Left renal cortex interstitium (tissue), 4 donors: Measurements from ENCODE around the gene SASH1. TPM values are rescaled to one million over a fixed set of nuclear protein-coding genes. Genes with fewer than 3 reads are reported as not detected.

Experiments
- DNase-seq, 4 donors: peaks; one replicate each; pipeline ENCODE4 v3.0.0-alpha.2; 2013; ENCODE audit warnings: low read depth in 4 of 4, low spot score in 2 of 4, missing footprints in 1 of 4
- polyA plus RNA-seq, 4 donors: library from polyadenylated mRNA; unstranded; fragments of 120-200 nt; gene quantifications; one replicate each; pipeline ENCODE4 v1.2.1, GENCODE V29; 2013; ENCODE audit not compliant: insufficient read length in 4 of 4

Gene SASH1
- polyA plus RNA-seq, 4 donors, result 26.8 to 31.7 (median 28.3) TPM

DNA sequence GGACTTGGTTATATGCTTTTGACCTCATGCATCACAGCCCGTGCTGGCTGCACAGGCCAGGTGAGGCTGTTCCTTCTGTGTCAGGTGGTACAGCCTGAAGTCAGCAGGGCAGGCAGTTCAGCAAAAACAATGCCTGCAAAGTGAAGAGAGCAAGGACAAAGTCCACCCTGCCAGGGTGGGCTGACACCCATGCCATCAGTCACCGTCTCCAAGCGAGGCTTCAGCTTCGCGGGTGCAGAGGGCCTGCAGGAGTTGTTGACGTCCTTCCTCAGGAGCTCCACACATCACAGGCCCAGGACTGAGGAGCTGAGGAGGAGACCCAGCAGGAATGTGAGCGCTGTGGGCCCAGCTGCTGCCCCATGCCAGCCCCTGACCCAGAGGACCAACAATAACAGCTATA lies 111.3 kb downstream of the SASH1 start:
- DNase-seq, result no peak

DNA sequence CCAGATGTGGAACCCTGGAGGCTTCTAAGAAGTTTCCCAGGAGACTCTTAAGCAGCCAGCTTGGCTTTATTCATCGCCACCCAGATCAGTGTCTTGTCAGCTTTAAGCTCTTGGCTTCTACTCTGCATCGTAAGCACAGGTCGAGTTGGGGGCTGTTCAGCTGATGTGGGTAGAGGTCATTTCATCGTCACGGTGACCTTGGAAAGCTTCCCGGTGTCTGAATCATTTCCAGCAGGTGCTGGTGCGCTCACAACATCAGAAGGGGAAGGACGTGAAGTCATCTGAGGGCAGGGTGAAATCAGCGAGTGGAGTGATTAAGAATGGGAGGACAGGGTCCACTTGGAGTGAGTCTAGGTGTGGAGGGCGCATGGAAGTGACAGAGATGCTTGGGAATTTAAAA lies 112.6 kb downstream of the SASH1 start:
- no peak for DNase-seq

DNA sequence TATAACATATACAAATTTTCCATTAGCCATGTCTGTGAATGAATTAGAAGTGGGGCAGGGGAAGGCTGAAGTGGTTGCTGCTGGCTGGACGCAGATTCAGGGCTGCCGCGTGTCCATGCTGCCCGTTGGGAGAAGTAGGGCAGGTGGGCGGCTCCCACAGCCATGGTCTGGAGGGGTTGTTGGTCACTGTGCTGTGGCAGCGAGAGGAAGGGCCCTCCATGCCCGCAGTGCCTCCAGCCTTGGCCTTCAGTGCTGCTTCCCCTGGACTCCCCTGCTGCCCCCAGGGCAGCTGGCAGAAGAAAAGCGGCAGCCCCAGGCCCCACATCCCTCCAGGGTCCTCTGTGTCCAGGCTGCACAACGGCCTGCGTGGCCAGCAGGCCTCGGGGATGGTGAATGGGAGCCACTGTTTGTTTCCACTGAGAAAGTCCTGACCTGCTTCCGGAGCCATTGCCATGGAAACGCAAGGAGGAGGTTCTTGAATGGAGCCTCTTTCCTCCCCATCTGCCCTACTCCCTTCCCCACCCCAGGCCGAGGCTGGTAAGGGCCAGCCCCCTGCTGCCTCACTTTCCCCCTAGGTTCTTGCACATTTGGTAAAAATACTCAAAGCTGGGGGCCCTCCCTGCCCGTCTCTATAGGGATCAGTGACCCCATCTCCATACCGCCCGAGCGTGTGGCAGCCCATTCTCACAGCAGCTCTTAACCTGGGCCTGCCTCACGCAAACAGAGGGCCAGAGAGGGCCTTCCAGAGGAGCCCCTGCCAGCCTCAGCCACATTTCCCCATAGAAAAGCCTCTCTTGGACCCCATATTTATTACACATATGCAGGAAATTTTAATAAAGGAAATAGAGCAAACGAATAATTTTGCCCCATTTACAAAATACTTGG lies 113.3 kb downstream of the SASH1 start:
- no peak for DNase-seq

DNA sequence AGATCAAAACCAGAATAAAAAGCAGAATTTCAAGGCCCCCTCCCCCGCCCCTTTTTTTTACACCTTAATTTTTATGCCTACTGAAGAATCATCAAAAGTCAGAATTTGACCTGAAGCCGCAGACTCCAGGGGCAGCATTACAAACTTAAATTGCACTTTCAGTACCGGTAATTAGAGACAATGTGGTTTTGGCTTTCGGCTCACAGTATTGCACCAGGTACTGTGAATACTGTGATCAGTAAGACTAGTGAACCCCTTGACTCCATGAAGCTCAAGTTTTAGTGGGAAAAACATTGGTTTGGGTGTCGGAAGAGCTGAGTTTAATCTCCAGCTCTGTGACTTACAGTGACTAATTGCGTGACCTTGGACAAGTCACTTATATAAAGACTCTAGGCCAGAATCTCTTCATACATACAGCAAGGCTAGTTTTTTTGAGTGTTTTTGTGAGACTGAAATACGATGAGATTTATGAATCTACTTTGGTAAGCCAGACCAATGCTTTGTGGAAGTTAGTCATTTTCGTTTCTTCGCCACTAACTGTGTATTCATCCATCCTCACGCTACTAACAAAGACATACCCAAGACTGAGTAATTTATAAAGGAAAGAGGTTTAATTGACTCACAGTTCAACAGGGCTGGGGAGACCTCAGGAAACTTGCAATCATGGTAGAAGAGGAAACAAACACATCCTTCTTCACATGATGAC lies 114.7 kb downstream of the SASH1 start:
- DNase-seq, result no peak

DNA sequence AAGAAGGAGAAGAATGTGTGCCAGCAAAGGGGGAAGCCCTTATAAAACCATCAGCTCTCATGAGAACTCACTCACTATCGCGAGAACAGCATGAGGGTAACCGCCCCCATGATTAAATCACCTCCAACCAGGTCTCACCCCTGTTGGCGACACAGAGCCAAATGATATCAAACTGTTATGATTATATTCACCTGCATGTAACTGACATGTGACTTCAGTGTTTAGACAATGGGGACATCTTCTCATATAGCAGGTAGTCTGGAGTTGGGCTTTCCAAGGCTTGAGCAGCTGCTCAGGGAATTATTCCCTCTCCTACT lies 115.2 kb downstream of the SASH1 start:
- no peak for DNase-seq

DNA sequence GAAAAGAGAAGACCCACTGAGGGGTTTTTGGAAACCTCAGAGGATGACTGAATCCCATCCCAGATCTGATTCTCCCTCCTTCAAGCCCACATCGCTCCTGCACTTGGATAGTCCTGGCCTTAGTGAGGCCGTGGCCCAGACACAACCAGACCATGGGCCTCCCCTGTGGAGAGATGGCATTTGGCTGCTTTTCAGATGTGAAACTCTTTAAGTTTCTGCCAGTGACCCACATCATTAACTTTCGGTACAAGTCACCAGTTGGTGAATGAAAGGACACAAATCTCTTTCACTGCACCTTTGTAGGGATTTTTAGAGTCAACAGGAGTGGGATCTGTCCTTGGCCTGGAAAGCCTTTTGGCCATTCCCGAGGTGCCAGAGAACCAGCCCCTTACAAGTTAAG lies 116.6 kb downstream of the SASH1 start:
- no peak for DNase-seq

DNA sequence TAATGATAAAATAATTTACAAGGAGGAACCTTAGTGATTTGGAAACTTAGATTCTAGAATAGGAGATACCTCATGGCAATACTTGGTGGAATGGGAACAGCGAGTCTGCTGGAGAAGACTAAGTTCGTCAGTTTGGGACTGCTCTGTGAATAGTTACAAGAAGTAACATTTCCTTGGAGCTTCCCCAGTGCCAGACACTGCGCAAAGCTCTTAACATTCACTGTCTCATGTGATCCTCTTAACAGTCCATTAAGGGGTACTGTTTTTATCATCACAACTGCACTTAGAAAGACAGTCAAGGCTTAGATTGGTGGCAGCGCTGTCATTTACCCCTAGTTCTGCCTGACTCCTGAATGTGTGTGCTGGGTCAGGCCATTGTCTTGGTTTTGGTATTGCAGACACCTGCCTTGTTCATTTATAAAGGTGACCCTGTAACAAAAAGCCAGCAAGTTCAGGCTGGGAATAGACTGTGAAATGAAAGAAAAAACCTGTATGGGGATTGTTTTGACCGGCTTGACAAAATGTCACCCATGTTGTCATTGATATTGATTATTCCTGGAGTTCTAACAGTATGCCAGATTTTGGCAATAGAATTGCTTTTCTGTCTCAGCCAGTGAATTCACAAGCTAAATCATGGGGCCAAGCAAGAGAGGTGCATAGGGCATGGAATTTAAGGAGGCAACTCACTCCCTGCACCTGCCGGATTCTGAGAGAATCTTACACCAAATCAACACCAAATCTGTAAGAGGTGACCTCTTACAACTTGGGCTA lies 118.4 kb downstream of the SASH1 start:
- DNase-seq, result no peak

DNA sequence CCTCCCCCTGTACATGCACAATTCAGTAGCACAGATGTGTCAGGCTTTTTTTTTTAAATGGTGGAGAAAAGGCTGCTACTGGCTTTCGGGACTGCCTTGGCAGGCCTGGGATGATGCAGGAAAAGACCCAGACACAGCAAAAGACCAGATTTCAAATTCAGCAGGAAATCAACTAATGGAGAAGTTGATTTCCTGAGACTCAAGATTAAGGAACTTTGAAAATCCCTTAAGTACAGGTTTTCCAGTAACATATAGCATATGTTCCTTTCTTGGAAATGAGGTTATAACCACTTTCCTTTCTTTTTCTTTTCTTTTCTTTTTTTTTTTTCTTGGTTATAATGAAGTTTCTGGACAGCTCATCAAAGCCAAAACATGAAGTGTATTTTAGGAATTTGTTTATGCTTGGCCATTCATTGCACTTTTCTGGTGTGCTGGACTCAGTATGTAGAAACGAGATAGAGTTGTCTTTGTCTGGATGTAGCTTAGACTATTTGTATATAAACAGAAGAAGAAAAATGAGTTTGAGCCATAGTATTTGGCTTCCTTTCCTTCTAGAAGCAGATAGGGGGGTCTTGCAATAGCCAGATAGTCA lies 119.4 kb downstream of the SASH1 start:
- DNase-seq, result no peak

DNA sequence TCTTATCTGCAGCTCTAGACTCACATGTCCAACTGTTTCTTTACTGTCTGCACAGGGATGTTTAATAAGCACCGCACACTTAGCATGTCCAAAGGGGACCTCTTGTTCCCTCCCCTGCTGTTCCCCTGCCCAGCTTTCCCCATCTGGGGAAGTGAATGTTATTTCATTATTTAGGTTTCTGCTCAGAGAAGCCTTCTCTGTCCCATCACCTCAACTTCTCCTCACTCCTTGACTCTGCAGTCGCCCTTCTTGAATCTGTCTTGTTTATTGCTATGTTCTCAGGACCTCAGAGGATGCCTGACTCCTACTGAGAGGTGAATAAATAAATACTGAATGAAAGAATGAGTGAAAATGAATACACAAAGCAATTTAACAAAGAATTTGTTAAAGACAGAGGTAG lies 121.0 kb downstream of the SASH1 start:
- no peak for DNase-seq

DNA sequence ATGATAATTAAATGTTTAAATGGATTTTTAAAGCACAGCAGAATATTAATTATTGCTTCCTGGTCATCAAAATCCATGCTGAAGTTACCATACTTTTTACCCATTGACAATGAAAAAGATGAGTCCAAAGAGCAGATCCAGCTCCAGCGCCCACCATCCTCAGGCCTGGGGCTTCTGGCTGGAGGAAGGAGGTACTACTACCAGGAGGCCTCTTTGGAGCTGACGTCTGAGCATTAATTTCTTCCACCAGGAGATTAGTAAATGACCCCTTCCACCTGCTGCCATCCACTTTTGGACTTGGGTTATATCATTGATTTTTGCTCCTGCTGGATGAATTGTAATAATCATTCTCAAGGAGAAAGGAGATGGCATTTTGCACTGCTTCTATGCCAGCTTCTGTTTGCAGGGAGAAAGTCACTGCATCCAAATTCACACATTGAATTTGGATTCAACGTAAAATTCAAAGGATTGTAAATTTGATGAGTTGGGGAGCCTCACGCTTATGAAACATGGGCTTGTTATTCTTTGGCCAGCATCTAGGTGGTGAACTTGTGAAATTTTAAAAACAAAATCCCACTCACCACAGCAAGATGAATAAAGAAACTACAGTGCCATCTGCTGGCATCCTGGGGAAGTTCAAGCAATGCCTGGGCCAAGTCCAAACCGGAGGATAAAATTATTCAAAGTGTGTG lies 121.8 kb downstream of the SASH1 start:
- DNase-seq, result peak in 2 of 4 donors; percentile 39 to 55

DNA sequence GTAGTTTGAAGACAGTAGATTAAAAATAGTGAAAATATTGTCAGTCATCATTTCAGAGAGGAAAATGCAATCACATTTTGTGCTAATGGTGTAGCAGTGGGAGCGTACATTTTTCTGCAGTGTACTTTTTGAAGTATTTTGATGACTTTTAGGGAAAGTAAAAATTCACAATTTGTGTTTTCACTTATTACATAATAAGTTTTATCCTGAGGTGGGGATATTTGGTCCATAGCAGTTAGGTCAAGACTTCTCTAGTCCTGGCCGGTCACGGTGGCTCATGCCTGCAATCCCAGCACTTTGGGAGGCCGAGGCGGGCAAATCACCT lies 122.3 kb downstream of the SASH1 start:
- DNase-seq, result no peak

DNA sequence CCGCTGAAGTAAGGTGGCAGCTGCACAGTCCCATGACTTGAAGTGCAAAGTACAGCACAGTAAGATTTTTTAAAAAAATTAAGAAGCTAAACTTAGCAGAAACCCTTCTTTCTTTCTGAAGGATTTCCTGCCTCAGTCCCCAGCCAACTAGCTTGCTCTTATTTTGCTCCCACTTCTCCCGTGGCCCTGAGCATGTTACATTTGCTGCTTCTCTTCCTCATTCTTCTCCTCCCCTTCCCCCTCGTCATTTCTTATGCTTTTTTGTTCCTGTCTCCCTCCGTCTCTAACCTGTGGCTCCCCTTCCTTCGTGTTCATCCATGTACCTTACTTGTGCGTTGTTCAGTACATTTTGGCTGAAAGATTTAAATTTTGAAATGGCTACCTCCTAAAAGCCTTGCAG lies 123.0 kb downstream of the SASH1 start:
- no peak for DNase-seq

DNA sequence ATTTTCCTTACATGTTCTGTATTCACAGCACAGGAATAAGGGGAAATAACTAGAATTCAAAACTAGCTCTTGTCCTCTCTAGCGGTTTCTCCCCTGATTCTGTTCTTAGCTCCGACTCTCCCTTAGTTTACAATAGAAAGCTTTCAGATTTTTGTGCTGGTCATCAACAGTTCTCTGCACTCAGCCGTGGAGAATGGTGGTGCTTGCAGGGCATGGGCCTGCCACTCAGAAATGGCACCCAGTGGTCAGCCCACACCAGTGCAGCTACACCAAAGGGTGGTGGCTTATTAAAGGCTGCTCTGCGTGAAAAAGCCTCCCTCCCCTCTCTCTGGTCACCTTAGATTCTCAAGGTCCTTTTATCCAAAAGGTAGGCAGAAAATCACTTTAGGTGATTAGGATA lies 123.5 kb downstream of the SASH1 start:
- DNase-seq, result no peak

DNA sequence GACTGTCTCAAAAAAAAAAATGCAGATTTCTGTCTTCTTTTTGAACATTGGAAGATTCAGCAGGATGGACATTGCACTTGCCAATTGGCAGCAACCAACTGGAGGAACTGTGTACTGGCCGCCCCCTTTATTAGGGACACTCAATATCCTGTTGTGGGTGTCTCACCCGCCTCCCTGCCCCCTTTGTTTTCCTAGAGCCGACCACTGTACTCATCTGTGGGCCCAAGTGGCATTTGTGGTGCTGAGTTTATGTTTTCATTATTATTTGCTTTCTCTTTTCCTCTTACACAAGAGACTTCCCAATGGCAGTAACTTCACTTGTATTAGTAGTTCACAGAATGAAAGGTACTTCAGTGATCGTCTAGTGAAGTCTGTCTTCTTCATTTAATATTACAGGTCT lies 125.3 kb downstream of the SASH1 start:
- no peak for DNase-seq

DNA sequence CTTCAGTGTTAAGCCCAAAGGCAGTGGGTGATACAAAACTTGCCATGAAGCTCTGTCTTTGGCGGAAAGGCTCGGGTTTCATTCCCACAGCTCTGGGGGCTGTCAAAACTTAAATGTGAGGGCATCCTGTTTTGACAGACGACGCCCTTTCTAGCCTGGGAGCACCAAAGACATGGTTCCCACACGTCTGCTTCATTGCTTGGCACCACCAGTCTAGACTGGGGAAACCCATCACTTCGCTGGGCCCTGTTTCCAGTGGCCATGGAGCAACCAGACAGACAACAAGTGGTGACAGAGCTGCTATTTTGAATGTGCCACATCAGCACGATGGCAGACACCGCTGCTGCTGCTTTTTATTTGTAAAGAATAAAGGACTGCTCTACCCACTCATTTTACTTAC lies 127.5 kb downstream of the SASH1 start:
- DNase-seq, result no peak

DNA sequence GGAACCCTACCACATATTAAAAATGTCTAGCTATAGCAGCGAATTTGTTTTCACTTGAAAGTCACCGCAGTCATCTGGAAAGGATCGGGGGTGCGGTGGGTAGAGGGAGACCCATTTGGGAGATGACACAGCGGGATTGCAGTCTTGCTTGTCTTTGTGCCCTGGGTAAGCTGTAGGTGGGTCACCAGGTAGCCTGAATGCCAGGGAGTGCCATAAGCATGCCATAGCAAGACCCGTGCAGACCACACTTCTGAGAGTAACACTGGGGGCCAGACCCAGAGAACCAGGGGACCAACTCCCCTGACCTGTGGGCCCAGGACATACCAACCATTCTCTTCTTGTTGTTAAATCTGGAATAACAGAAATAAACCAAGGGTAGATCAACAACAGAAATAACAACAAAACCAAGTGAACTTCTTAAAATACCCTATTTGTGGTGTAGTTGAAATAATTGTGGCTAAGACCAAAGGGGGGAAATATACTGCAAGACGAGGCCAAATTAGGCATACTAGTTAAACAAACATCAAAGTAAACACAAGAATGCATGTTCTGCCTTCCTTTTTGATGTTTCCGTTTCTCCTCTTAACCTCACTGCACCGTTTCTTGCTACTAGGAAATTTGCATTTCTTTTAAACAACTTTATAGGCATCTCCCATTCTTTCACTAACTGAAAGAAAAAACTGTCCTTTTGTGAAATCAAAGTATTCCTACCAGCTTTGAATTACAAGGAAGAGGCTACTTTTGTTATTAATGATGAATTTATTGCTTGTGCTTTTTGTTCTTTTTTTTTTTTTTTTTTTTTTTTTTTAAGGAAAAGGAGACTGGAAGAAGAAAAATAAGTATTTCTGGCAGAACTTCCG lies 128.2 kb downstream of the SASH1 start:
- DNase-seq, result no peak

DNA sequence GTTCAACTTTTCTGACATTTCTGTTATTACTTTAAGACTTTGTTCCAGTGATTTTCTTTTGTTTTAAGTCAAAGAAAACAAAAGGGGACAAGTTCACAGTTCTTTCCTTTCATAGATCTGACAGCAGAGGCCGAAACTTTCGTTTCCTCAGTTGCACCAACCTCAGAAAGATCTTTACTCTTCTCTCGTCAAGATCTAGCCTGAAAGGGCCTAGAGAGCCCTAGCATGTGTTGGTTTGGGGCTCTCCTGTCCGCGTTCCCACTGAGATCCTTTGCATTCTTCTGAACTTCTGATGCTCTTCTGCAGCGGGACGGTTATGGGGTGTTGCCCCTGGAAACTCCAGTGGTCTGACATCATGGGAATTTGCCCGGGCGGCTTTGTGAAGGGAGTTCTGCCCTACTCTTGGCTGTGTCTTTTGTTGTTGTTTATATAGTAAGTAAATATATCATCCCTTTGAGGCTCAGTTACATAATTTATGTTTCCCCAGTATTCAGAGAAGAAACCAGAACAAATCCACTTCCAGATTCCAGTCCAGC lies 129.1 kb downstream of the SASH1 start:
- peak in 2 of 4 donors; percentile 31 to 39 for DNase-seq

DNA sequence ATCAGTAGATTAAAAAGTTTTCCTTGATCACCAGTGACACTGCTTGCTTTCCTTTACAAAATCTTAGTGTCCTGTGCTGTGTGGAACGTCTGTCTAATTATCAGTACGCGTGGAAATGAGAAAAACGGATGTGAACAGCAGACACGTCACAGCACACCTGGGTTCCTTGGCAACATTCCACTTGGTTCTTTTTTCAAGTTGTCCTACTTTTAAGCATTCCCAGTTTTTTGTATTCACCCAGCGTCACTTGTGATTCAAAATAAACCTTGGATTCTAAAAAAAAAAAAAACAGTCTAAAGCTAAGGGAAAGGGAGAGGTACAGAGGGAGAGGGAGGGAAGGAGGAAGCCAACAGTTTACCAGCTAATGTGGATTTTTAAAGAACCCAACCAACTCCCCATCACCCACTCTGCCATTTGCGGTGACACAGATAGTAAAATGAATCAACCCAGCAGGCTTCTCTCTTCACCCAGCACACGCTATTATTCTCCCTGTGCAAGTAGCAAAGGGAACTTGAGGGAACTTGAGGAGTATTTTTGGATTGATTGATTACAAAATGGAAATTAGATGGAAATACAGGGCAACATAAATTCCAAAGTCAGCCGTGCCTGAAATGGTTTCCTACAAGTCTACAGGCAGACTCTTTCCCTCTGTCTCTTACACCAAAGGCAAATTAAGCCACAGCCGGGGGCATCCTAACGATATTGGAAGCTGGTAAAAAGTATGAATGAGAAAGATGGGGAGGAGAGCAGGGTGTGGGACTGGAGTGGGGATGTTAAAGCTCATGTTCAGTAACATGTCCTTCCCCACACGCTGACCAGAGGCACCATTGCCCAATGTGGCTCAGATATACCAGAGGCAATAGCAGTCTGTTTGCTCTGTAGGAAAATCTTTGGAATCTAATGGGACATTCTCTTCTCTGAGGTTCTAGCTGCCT lies 129.8 kb downstream of the SASH1 start:
- peak in 1 of 4 donors; percentile 41 for DNase-seq
